Activated CD4-positive, alpha-beta memory T cell treated with anti-CD3 and anti-CD28 coated beads, Interleukin-2, amount 10 ng/mL, durations not matched to agents 7 days and 5 days (primary cell): ENCODE results near the gene BCL2L13. TPM values are rescaled to one million over a fixed set of nuclear protein-coding genes. Genes with fewer than 3 reads are reported as not detected.
A peak's percentile ranks its signal among the peaks of the same experiment; 100 is the strongest.
"Not testable (repeated sequence)": the region's sequence is repeated elsewhere in the genome, so short reads cannot be mapped to it uniquely, and the experiment has no call there.

Source experiments
- CTCF ChIA-PET: fragments of 350-600 bp; sonication (Branson Sonifier 250); formaldehyde crosslinking; loops from one replicate; lab custom pipeline; 2021; ENCODE audit warnings: antibody characterized with exemption, inconsistent platforms; lab: Charles Lee
- POLR2A ChIA-PET: fragments of 350-600 bp; sonication (Branson Sonifier 250); formaldehyde crosslinking; loops from one replicate; lab custom pipeline; 2021; ENCODE audit warnings: antibody characterized with exemption; lab: Charles Lee
- DNase-seq: peaks from one replicate; pipeline ENCODE4 v3.0.0-alpha.2; 2020
- H3K27ac Mint-ChIP-seq: one replicate; pipeline ENCODE4 v1.8.0; 2021; ENCODE audit warnings: mild to moderate bottlenecking, mixed read lengths
- H3K27me3 Mint-ChIP-seq: one replicate; pipeline ENCODE4 v1.8.0; 2021; ENCODE audit warnings: mixed read lengths
- H3K36me3 Mint-ChIP-seq: one replicate; pipeline ENCODE4 v1.8.0; 2021; ENCODE audit warnings: low read depth, mixed read lengths
- H3K4me1 Mint-ChIP-seq: one replicate; pipeline ENCODE4 v1.8.0; 2021; ENCODE audit warnings: mixed read lengths
- H3K4me3 Mint-ChIP-seq: one replicate; pipeline ENCODE4 v1.8.0; 2021; ENCODE audit warnings: mild to moderate bottlenecking, mixed read lengths
- H3K9me3 Mint-ChIP-seq: one replicate; pipeline ENCODE4 v1.8.0; 2021; ENCODE audit warnings: mixed read lengths
- total RNA-seq, 2 experiments: library from RNA; stranded (reverse); gene quantifications; one replicate each; pipeline ENCODE4 v1.2.3, GENCODE V29; 2021

The BCL2L13 gene
- total RNA-seq, 2 experiments from 2014 or later: 29.4 to 30.4 TPM

DNA sequence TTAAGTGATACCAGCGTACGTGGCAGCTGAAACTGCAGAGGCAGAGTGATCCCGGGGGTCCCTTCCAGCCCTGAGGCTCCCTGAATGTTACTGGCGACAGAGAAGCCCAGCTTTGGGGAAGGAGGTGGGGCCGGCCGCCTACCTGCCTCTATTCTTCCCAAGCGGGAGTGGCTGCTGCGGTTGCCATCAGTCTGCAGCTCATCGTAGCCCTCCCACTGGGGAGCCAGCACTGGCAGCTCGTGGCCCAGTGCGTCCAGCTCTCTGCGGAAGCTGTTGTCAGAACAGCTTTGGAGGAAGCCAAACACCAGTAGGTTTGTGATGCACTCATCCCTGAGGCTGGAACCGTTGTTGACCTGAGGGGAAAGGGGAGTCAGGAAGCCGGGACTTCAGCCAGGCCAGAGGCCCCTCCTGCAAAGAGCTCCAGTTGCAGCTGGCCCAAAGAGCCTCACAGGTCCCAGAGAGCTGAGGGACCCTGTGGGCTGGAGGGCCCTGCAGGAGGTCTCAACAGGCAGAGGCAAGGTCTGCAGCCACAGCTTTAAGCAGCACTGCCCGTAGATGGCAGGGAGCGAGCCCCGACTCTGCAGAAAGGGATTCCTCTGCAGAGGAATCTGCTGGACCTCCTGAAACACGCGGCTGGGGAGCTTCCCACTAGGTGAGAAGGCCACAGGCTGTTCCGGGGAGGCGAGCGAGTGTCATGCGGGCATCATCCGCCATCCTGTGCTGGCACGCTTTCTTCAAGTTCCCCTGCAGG is 105.3 kb downstream of the BCL2L13 start:
- POLR2A ChIA-PET: interaction anchor here (0.9 to 1.2 kb wide), 2 partner anchors 333 to 334 kb away, joined by 3 read pairs; partner anchors contain the start of gene PEX26
- H3K27ac Mint-ChIP-seq: no peak overlapping the region
- CTCF ChIA-PET: interaction anchor here (1.2 to 4.8 kb wide), 6 partner anchors 10 to 332 kb away, joined by 3 to 98 read pairs (median 10); partner anchors contain the start of genes BID and MICAL3
- no peak overlapping the region for H3K4me3 Mint-ChIP-seq
- H3K27me3 Mint-ChIP-seq: no peaks in the 10 kb centered on the region
- H3K9me3 Mint-ChIP-seq: no peaks in the 10 kb centered on the region
- DNase-seq: no peak
- no peaks in the 10 kb centered on the region for H3K36me3 Mint-ChIP-seq
- H3K4me1 Mint-ChIP-seq: no peaks in the 10 kb centered on the region

DNA sequence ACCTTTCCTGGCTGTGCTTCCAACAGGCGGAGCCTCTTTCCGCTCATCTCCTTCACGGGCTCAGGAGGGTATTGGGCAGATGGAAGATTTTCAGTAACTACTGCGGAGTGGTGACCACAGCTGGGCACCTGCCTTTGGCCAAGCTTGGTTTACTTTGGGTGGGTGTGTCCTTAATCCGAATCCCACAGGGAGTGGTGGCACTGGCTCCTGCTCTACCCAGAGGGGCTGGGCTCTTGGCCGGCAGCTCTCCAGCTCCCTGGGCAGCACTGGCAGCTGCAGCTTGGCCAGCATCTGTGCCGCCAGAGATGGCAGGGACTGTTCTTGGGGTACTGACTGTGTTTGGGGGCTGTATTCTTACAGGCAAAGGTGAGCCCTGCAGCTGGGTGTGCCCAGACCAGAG is 105.9 kb downstream of the BCL2L13 start:
- H3K4me1 Mint-ChIP-seq: no peaks in the 10 kb centered on the region
- ChIA-PET CTCF (interaction anchor here (1.3 to 4.8 kb wide), 4 partner anchors 34 to 331 kb away, joined by 3 to 98 read pairs (median 15); partner anchors contain the start of gene MICAL3), POLR2A (interaction anchor here (1.2 kb wide), 1 partner anchor 332 kb away, joined by 3 read pairs; no protein-coding TSS in a partner anchor)
- no peak for DNase-seq
- H3K27ac Mint-ChIP-seq: no peak overlapping the region
- no peak overlapping the region for H3K4me3 Mint-ChIP-seq
- no peaks in the 10 kb centered on the region for H3K9me3 Mint-ChIP-seq
- no peaks in the 10 kb centered on the region for H3K36me3 Mint-ChIP-seq
- H3K27me3 Mint-ChIP-seq: no peaks in the 10 kb centered on the region

GRCh38 chr22:17746916-17747315 is 108.4 kb downstream of the BCL2L13 start:
- H3K4me3 Mint-ChIP-seq: no peak overlapping the region
- POLR2A ChIA-PET: no interaction called here
- no peaks in the 10 kb centered on the region for H3K36me3 Mint-ChIP-seq
- no peak overlapping the region for H3K27ac Mint-ChIP-seq
- CTCF ChIA-PET: interaction anchor here (1.3 to 2.1 kb wide), 2 partner anchors 7 to 39 kb away, joined by 4 to 18 read pairs; no protein-coding TSS in a partner anchor
- H3K27me3 Mint-ChIP-seq: no peaks in the 10 kb centered on the region
- no peaks in the 10 kb centered on the region for H3K9me3 Mint-ChIP-seq
- no peak for DNase-seq
- no peaks in the 10 kb centered on the region for H3K4me1 Mint-ChIP-seq

DNA sequence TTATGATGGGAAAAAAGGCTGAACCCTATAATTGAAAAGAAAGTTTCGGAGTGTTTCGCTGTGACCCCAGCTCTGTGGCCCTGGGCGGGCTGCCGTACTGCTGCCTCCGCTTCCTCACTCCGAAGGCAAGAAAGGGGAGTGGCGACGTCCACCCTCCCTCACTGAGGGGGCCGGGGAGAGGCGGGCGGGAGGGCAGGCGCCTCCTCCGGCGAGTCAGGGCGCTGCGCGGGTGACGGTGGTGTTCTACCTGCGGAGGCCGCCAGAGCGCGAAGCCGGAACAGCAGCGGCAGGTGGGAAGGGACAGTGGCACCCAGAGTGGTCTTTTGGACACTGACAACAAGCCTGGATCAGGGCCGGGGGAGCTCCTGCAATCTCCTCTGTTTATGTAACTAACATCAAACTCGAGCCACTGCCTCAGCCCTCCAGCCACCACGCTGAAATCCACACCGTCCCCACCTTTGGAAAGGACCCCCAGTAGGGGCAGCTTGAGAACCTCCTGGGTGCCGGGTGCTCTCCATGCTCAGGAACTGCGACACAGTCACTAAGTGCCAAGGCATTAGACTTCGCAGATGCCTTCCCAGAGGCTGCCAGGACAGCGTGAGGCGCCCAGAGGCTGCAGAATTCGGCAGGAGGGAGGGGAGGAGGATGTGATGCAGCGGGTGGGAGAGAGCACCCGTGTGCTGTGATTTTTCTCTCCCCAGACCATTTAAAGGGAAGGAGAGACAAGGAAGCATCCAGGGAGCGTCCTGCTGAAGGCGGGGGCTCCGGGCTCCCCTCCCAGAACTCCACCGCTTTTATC is 110.2 kb downstream of the BCL2L13 start:
- Mint-ChIP-seq H3K4me3 (no peak overlapping the region), H3K9me3 (no peaks in the 10 kb centered on the region), H3K36me3 (no peaks in the 10 kb centered on the region), H3K27ac (no peak overlapping the region), H3K4me1 (no peaks in the 10 kb centered on the region), H3K27me3 (no peaks in the 10 kb centered on the region)
- ChIA-PET POLR2A (no interaction called here), CTCF (interaction anchor here (0.7 kb wide), 1 partner anchor 391 kb away, joined by 3 read pairs; no protein-coding TSS in a partner anchor)
- no peak for DNase-seq

DNA sequence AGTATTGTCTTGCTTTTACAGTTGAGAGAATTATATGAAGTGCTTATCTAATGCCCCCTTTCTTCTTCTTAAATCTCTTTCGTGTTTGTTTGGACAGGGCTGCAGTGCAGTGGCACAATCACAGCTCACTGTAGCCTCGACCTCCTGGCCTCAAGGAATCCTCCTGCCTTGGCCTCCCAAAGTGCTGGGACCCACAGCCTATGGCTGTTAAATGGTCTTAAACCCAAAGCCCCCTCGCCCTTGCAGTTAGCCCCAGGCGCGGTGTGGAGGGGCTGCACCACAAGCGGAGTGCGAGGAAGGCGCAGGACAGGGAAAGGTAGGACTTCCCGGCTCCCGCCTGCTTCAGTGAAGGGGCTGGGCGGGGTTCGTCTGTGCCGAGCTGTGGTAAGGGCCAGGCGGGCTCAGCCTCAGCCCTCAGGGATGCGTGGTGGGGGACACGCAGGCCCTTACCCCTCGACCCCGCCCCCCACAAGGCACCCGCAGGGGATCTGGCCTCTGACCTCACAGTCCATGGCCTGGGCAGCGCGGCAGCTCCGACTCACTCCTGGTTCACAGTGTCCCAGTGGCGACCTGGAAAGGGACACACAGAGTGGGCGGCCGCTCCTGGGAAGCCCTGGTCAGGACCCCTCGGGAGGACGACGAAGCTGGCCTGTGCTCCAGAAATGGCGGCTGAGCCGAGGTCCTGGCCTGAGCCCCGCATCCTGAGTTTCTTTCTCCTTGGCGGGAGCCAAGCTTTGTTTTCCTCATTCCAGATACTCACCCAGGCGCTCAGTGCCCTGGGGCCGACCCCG is 111.2 kb downstream of the BCL2L13 start:
- ChIA-PET CTCF (no interaction called here), POLR2A (no interaction called here)
- Mint-ChIP-seq H3K4me1 (no peaks in the 10 kb centered on the region), H3K27ac (no peak overlapping the region), H3K27me3 (no peaks in the 10 kb centered on the region), H3K36me3 (no peaks in the 10 kb centered on the region), H3K4me3 (no peak overlapping the region), H3K9me3 (no peaks in the 10 kb centered on the region)
- DNase-seq: no peak

GRCh38 chr22:17751596-17751995 is 113.0 kb downstream of the BCL2L13 start:
- POLR2A ChIA-PET: no interaction called here
- Mint-ChIP-seq H3K4me1 (no peaks in the 10 kb centered on the region), H3K27ac (no peak overlapping the region), H3K27me3 (no peaks in the 10 kb centered on the region), H3K9me3 (no peaks in the 10 kb centered on the region), H3K4me3 (no peak overlapping the region), H3K36me3 (no peaks in the 10 kb centered on the region)
- DNase-seq: no peak
- CTCF ChIA-PET: interaction anchor here (0.9 to 1.7 kb wide), 4 partner anchors 9 to 33 kb away, joined by 3 to 5 read pairs (median 4); no protein-coding TSS in a partner anchor

DNA sequence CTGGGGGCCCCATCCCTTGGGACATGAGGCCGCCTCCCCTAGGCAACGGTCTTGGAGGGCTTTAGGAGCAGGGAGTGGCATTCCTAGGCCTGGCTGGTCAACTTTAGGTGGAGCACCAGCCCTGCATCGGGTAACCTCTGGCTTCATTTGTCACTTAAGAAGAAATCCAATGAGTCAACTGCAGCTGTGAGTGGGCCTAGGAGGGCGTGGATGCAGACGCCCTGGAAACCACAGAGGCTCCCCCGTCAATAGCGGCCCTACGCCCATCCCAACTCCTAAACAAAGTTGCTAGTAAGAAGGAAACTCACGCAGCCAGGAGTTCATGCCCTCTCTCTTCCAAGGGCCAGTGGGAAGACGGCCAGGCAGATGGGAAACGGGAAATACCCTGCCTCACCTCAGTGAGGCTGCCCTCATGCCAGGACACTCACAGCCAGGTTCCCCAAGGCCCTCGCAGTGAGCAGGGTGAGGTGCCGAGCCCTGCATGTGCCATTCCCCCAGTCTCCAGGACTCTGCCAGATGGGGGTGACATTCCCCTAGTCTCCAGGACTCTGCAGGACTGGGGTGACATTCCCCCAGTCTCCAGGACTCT is 114.9 kb downstream of the BCL2L13 start:
- no peaks in the 10 kb centered on the region for H3K36me3 Mint-ChIP-seq
- H3K27ac Mint-ChIP-seq: no peak overlapping the region
- H3K27me3 Mint-ChIP-seq: no peaks in the 10 kb centered on the region
- POLR2A ChIA-PET: no interaction called here
- DNase-seq: no peak
- no peak overlapping the region for H3K4me3 Mint-ChIP-seq
- CTCF ChIA-PET: interaction anchor here (0.7 to 3.1 kb wide), 4 partner anchors 7 to 255 kb away, joined by 3 to 27 read pairs (median 4); no protein-coding TSS in a partner anchor
- no peaks in the 10 kb centered on the region for H3K9me3 Mint-ChIP-seq
- H3K4me1 Mint-ChIP-seq: no peaks in the 10 kb centered on the region

DNA sequence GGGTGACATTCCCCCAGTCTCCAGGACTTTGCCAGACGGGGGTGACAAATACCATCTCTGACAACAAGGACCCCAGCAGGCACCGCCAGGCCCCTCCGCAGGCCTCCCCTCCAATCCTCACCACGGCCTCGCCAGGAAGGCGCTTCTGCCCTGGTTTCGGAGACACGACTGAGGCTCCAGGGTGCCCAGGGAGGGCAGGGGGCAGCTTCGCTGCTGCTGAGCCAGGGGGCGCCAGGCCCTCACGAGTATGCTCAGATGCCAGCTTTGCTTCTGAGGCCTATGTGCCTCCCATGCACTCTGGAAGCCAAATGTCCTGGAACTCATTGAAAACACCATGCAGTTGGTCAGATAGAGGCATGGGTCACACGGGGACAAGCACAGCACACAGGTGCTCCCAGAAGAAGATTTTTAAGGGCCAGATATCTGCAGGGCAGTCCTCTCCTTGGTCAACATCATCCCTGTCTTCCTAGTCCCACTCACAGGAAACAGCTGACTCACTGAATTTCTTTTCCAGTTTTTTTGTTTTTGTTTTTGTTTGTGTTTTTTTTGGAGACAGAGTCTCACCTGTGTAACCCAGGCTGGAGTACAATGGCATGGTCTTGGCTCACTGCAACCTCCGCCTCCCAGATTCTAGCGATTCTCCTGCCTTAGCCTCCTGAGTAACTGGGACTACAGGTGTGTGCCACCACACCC is 115.8 kb downstream of the BCL2L13 start:
- H3K4me3 Mint-ChIP-seq: no peak overlapping the region
- no peaks in the 10 kb centered on the region for H3K9me3 Mint-ChIP-seq
- H3K4me1 Mint-ChIP-seq: no peaks in the 10 kb centered on the region
- H3K27ac Mint-ChIP-seq: no peak overlapping the region
- CTCF ChIA-PET: interaction anchor here (0.7 to 3.1 kb wide), 2 partner anchors 8 to 31 kb away, joined by 4 to 27 read pairs; no protein-coding TSS in a partner anchor
- H3K36me3 Mint-ChIP-seq: no peaks in the 10 kb centered on the region
- no peaks in the 10 kb centered on the region for H3K27me3 Mint-ChIP-seq
- POLR2A ChIA-PET: interaction anchor here (1.0 kb wide), 1 partner anchor 31 kb away, joined by 3 read pairs; no protein-coding TSS in a partner anchor
- DNase-seq: peak; percentile 36

- H3K4me1 Mint-ChIP-seq: peaks cover 2% of the 10 kb centered on the region
- H3K4me3 Mint-ChIP-seq: no peak overlapping the region
- no peak for DNase-seq
- H3K9me3 Mint-ChIP-seq: no peaks in the 10 kb centered on the region
- POLR2A ChIA-PET: no interaction called here
- H3K27me3 Mint-ChIP-seq: peaks cover 24% of the 10 kb centered on the region
- no peak overlapping the region for H3K27ac Mint-ChIP-seq
- CTCF ChIA-PET: no interaction called here
- H3K36me3 Mint-ChIP-seq: no peaks in the 10 kb centered on the region
These were observed 122.6 kb downstream of the BCL2L13 start for GRCh38 chr22:17761138-17761488.

DNA sequence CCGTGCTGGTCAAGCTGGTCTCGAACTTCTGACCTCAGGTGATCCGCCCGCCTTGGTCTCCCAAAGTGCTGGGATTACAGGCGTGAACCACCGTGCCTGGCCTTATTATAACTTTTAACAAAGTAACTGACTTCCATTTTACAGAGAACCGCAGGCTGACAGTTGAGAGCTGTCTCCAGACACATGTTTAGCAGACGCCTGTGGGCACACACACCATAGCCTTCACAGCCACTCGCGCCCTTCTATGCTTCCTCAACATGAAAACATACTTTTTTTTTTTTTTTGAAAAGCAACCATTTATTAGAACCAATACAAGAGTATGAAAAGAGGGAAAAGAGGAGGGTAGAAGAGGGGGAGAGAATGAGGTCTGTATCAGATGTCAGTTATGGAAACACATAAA is 124.9 kb downstream of the BCL2L13 start:
- Mint-ChIP-seq H3K27me3 (peaks cover 32% of the 10 kb centered on the region), H3K4me1 (peaks cover 15% of the 10 kb centered on the region)
- H3K9me3 Mint-ChIP-seq, H3K4me3 Mint-ChIP-seq, H3K27ac Mint-ChIP-seq, DNase-seq, H3K36me3 Mint-ChIP-seq, POLR2A ChIA-PET: not testable (repeated sequence)
- CTCF ChIA-PET: interaction anchor here (1.0 kb wide), 1 partner anchor 22 kb away, joined by 4 read pairs; no protein-coding TSS in a partner anchor

- no peaks in the 10 kb centered on the region for H3K9me3 Mint-ChIP-seq
- CTCF ChIA-PET: interaction anchor here (6.8 kb wide), 1 partner anchor 22 kb away, joined by 32 read pairs; no protein-coding TSS in a partner anchor
- peaks cover 32% of the 10 kb centered on the region for H3K27me3 Mint-ChIP-seq
- no peak overlapping the region for H3K4me3 Mint-ChIP-seq
- POLR2A ChIA-PET: no interaction called here
- peaks cover 15% of the 10 kb centered on the region for H3K4me1 Mint-ChIP-seq
- DNase-seq: no peak
- H3K36me3 Mint-ChIP-seq: no peaks in the 10 kb centered on the region
- no peak overlapping the region for H3K27ac Mint-ChIP-seq
These were observed 125.5 kb downstream of the BCL2L13 start for GRCh38 chr22:17764036-17764435.
